ENCODE data around the gene CNTRL.
A peak's percentile ranks its signal among the peaks of the same experiment; 100 is the strongest.
"Not testable (repeated sequence)": the region's sequence is repeated elsewhere in the genome, so short reads cannot be mapped to it uniquely, and the experiment has no call there.

Gene CNTRL

GRCh38 chr9:121172726-121173487 lies 98.2 kb downstream of the CNTRL start:
- intact Hi-C loops (cut with DNase I): no loop called here
- DNase-seq: no peak

- intact Hi-C loops (cut with DNase I): no loop called here
- no peak for DNase-seq
Observed at GRCh38 chr9:121173501-121173900, 98.7 kb downstream of the CNTRL start.

GRCh38 chr9:121178676-121179372 lies 104.1 kb downstream of the CNTRL start:
- DNase-seq: no peak
- intact Hi-C loops (cut with DNase I): no loop called here

- DNase-seq; intact Hi-C loops (cut with DNase I): not testable (repeated sequence)
Observed at GRCh38 chr9:121179373-121179721, 104.6 kb downstream of the CNTRL start.

- DNase-seq: peak in 2 of 10 donors; percentile 17 to 58
- intact Hi-C loops (cut with DNase I): no loop called here
Observed at GRCh38 chr9:121179930-121180681, 105.4 kb downstream of the CNTRL start.

- no peak for DNase-seq
- intact Hi-C loops (cut with DNase I): no loop called here
Observed at GRCh38 chr9:121182101-121182836, 107.5 kb downstream of the CNTRL start.

- no peak for DNase-seq
Observed at GRCh38 chr9:121182989-121183388, 108.2 kb downstream of the CNTRL start.

GRCh38 chr9:121183666-121184423 lies 109.1 kb downstream of the CNTRL start:
- DNase-seq: no peak
- intact Hi-C loops (cut with DNase I): no loop called here

More at GRCh38 chr9:121182989-121183388, 108.2 kb downstream of the CNTRL start:
- intact Hi-C loops (cut with DNase I): no loop called here

- intact Hi-C loops (cut with DNase I): no loop called here
- DNase-seq: no peak
Observed at GRCh38 chr9:121184463-121184862, 109.7 kb downstream of the CNTRL start.

- intact Hi-C loops (cut with DNase I): no loop called here
Observed at GRCh38 chr9:121185178-121185745, 110.5 kb downstream of the CNTRL start.

GRCh38 chr9:121185774-121186403 lies 111.1 kb downstream of the CNTRL start:
- intact Hi-C loops (cut with DNase I): no loop called here
- no peak for DNase-seq

More at GRCh38 chr9:121185178-121185745, 110.5 kb downstream of the CNTRL start:
- no peak for DNase-seq

- intact Hi-C loops (cut with DNase I): no loop called here
- DNase-seq: no peak
Observed at GRCh38 chr9:121187636-121188305, 113.0 kb downstream of the CNTRL start.

GRCh38 chr9:121189006-121189405 lies 114.3 kb downstream of the CNTRL start:
- intact Hi-C loops (cut with DNase I): no loop called here

GRCh38 chr9:121189660-121190059 lies 114.9 kb downstream of the CNTRL start:
- no peak for DNase-seq
- intact Hi-C loops (cut with DNase I): no loop called here

More at GRCh38 chr9:121189006-121189405, 114.3 kb downstream of the CNTRL start:
- no peak for DNase-seq

GRCh38 chr9:121191235-121191634 lies 116.5 kb downstream of the CNTRL start:
- intact Hi-C loops (cut with DNase I): no loop called here
- no peak for DNase-seq

GRCh38 chr9:121192518-121192917 lies 117.8 kb downstream of the CNTRL start:
- intact Hi-C loops (cut with DNase I): no loop called here
- no peak for DNase-seq

- intact Hi-C loops (cut with DNase I): no loop called here
- DNase-seq: no peak
Observed at GRCh38 chr9:121192959-121193640, 118.3 kb downstream of the CNTRL start.

GRCh38 chr9:121194730-121195129 lies 120.0 kb downstream of the CNTRL start:
- no peak for DNase-seq
- intact Hi-C loops (cut with DNase I): no loop called here

Measured in posterior cingulate gyrus (tissue), 11 donors.